GM10266 (cell line): ENCODE results near the gene IQSEC3.

Source experiments
- DNase-seq: peaks from one replicate; pipeline ENCODE4 v3.0.0; 2012; ENCODE audit errors: extremely low spot score
- TF ChIP-seq, protein P1 (sequence below): IDR thresholded peaks from 2 replicates; pipeline ENCODE4 v1.5.1; 2012; ENCODE audit warnings: mild to moderate bottlenecking, low read depth; ENCODE audit not compliant: control insufficient read depth, insufficient read depth; ENCODE audit errors: missing control alignments

IQSEC3 gene

GRCh38 chr12:218221-218620 lies 151.7 kb downstream of the IQSEC3 start:
- TF ChIP-seq, protein P1, sequence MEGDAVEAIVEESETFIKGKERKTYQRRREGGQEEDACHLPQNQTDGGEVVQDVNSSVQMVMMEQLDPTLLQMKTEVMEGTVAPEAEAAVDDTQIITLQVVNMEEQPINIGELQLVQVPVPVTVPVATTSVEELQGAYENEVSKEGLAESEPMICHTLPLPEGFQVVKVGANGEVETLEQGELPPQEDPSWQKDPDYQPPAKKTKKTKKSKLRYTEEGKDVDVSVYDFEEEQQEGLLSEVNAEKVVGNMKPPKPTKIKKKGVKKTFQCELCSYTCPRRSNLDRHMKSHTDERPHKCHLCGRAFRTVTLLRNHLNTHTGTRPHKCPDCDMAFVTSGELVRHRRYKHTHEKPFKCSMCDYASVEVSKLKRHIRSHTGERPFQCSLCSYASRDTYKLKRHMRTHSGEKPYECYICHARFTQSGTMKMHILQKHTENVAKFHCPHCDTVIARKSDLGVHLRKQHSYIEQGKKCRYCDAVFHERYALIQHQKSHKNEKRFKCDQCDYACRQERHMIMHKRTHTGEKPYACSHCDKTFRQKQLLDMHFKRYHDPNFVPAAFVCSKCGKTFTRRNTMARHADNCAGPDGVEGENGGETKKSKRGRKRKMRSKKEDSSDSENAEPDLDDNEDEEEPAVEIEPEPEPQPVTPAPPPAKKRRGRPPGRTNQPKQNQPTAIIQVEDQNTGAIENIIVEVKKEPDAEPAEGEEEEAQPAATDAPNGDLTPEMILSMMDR = no peak
- DNase-seq = no peak

GRCh38 chr12:218728-219590 lies 152.4 kb downstream of the IQSEC3 start:
- DNase-seq = no peak

GRCh38 chr12:219891-220352 lies 153.4 kb downstream of the IQSEC3 start:
- TF ChIP-seq, protein P1 = peak; percentile 58
- peak; percentile 65 for DNase-seq

More at GRCh38 chr12:218728-219590, 152.4 kb downstream of the IQSEC3 start:
- TF ChIP-seq, protein P1 = no peak

GRCh38 chr12:220491-220890 lies 153.9 kb downstream of the IQSEC3 start:
- no peak for DNase-seq
- TF ChIP-seq, protein P1 = no peak

DNA sequence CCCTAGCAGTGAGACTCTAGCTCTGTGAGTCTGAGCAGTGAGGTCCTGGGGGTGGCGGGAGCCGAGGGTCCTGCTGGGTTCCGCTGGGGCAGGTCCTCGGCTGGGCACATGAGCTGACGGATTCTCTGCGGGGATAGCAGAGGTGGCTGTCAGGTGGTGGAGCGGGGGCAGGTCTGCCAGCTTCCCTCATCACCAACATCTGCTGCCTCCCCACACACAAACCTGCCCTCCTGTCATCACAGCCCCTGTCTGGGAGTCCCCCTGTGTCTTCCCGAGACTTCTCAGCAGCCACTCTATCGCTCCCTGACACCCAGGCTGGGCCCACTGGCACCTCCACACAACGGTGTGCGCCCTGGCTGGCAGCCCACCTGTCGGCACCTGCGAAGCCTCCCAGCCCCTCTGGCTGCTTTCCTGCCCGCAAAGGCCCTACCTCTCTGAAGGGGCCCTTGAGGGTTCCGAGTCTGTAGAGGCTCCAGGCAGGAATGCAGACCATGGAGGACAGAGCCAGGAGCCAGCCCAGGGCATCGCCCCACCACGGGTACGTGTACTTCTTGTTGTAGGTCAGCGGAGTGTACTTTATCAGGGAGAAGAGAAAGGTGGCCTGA lies 154.5 kb downstream of the IQSEC3 start:
- TF ChIP-seq, protein P1 = no peak

GRCh38 chr12:221736-222135 lies 155.2 kb downstream of the IQSEC3 start:
- TF ChIP-seq, protein P1 = no peak
- no peak for DNase-seq

More for the DNA sequence above, 154.5 kb downstream of the IQSEC3 start:
- no peak for DNase-seq

- TF ChIP-seq, protein P1 = no peak
- DNase-seq = no peak
Measured at GRCh38 chr12:223841-224240, 157.3 kb downstream of the IQSEC3 start.
